B cell (primary cell): ENCODE results near the gene CD93. TPM values are rescaled to one million over a fixed set of nuclear protein-coding genes. Genes with fewer than 3 reads are reported as not detected.

Experiments used
- ATAC-seq: fragments of 200-7000 bp; cut with Tn5 transposase; one replicate; pipeline ENCODE4 v1.10.0; 2021; ENCODE audit warnings: low read depth, mild to moderate bottlenecking, moderate number of reproducible peaks, moderate library complexity
- CTCF ChIA-PET: fragments of 350-600 bp; sonication (Branson Sonifier 250); formaldehyde crosslinking; loops from one replicate; lab custom pipeline; 2021; ENCODE audit warnings: antibody characterized with exemption, inconsistent platforms; lab: Charles Lee
- POLR2A ChIA-PET: fragments of 350-600 bp; sonication (Branson Sonifier 250); formaldehyde crosslinking; loops from one replicate; lab custom pipeline; 2021; ENCODE audit warnings: antibody characterized with exemption; lab: Charles Lee
- DNase-seq: peaks from one replicate; pipeline ENCODE4 v3.0.0; 2013
- H2AFZ ChIP-seq: 2 replicates; pipeline ENCODE4 v1.6.1; 2012; ENCODE audit warnings: mild to moderate bottlenecking, low read depth, low read length; ENCODE audit not compliant: insufficient read depth, poor library complexity, severe bottlenecking
- H3K27ac ChIP-seq, 2 donors: 1 replicate in 1 of 2; 2 replicates in 1 of 2; pipeline ENCODE4 v1.5.1; 2012 to 2013; ENCODE audit warnings: low read length in 2 of 2, mild to moderate bottlenecking in 2 of 2, moderate library complexity in 1 of 2
- H3K27me3 ChIP-seq, 4 experiments: fragments of 200-600 bp in 1 of 4; sonication (generic) in 1 of 4; replicated peaks in 1 of 4; 1 replicate in 2 of 4; 2 replicates in 2 of 4; pipeline versions ENCODE4 v1.6.1 to v1.7.0; 2013 to 2016; ENCODE audit warnings: low read length in 3 of 4, mild to moderate bottlenecking in 2 of 4, mixed read lengths in 1 of 4, moderate library complexity in 1 of 4; ENCODE audit not compliant: insufficient read depth in 4 of 4, control insufficient read depth in 3 of 4; ENCODE audit errors: control extremely low read depth in 1 of 4
- H3K36me3 ChIP-seq, 2 experiments: replicated peaks in 1 of 2; 1 replicate in 1 of 2; 2 replicates in 1 of 2; pipeline versions ENCODE4 v1.6.1 to v1.7.1; 2013; ENCODE audit warnings: low read length in 1 of 2; ENCODE audit not compliant: insufficient read depth in 2 of 2, control insufficient read depth in 1 of 2; ENCODE audit errors: control extremely low read depth in 1 of 2, extremely low read depth in 1 of 2
- H3K4me1 ChIP-seq, 2 donors: fragments of 200-600 bp in 1 of 2; sonication (generic) in 1 of 2; 1 replicate in 1 of 2; 2 replicates in 1 of 2; pipeline versions ENCODE4 v1.5.1 to v1.6.1; 2013 to 2017; ENCODE audit warnings: low read length in 2 of 2; ENCODE audit not compliant: control insufficient read depth in 2 of 2, insufficient read depth in 2 of 2
- H3K4me2 ChIP-seq: replicated peaks from 2 replicates; pipeline ENCODE3; 2012; ENCODE audit warnings: mild to moderate bottlenecking, low read depth, low read length; ENCODE audit not compliant: poor library complexity, severe bottlenecking
- H3K4me3 ChIP-seq, 5 experiments: fragments of 200-600 bp in 1 of 5; sonication (generic) in 1 of 5; 1 replicate in 3 of 5; 2 replicates in 2 of 5; pipeline versions ENCODE4 v1.5.1 to v1.7.0; 2011 to 2016; ENCODE audit warnings: low read length in 4 of 5, mild to moderate bottlenecking in 4 of 5, low read depth in 2 of 5, control low read depth in 1 of 5, moderate library complexity in 1 of 5; ENCODE audit not compliant: insufficient read depth in 1 of 5; ENCODE audit errors: control extremely low read depth in 1 of 5, extremely low read depth in 1 of 5
- H3K79me2 ChIP-seq: fragments of 200-600 bp; sonication (generic); one replicate; pipeline ENCODE4 v1.6.0; 2016; ENCODE audit warnings: low read length; ENCODE audit not compliant: control insufficient read depth, insufficient read depth
- H3K9ac ChIP-seq: fragments of 200-600 bp; sonication (generic); 2 replicates; pipeline ENCODE4 v1.6.1; 2017; ENCODE audit warnings: mild to moderate bottlenecking, low read length, moderate library complexity
- H3K9me3 ChIP-seq, 3 donors: one replicate each; pipeline versions ENCODE4 v1.6.1 to v1.7.1; 2013; ENCODE audit warnings: low read length in 2 of 3; ENCODE audit not compliant: control insufficient read depth in 2 of 3, insufficient read depth in 1 of 3; ENCODE audit errors: control extremely low read depth in 1 of 3
- H4K20me1 ChIP-seq: 2 replicates; pipeline ENCODE4 v1.6.0; 2012; ENCODE audit warnings: mild to moderate bottlenecking, low read length; ENCODE audit not compliant: insufficient read depth, control insufficient read depth, poor library complexity, severe bottlenecking
- H3K27ac Mint-ChIP-seq: one replicate; pipeline ENCODE4 v1.8.0; 2021; ENCODE audit warnings: mixed read lengths
- H3K27me3 Mint-ChIP-seq: one replicate; pipeline ENCODE4 v1.8.0; 2021; ENCODE audit warnings: mixed read lengths
- H3K4me1 Mint-ChIP-seq: one replicate; pipeline ENCODE4 v1.8.0; 2021; ENCODE audit warnings: mixed read lengths
- H3K4me3 Mint-ChIP-seq: one replicate; pipeline ENCODE4 v1.8.0; 2021; ENCODE audit warnings: mixed read lengths
- H3K9me3 Mint-ChIP-seq: one replicate; pipeline ENCODE4 v1.8.0; 2022; ENCODE audit warnings: mixed read lengths; ENCODE audit not compliant: insufficient read depth
- CTCF ChIP-seq: fragments of 200-600 bp; IDR thresholded peaks from one replicate; pipeline ENCODE4 v1.8.0; 2022; ENCODE audit warnings: antibody characterized with exemption, mild to moderate bottlenecking
- EZH2 ChIP-seq: IDR thresholded peaks from 2 replicates; pipeline ENCODE4 v1.6.1; 2012; ENCODE audit warnings: borderline replicate concordance, low read depth, mild to moderate bottlenecking, moderate library complexity, low read length; ENCODE audit not compliant: insufficient read depth, poor library complexity, severe bottlenecking
- WGBS: methylation state at CpG from one replicate; pipeline ENCODE4 v1.1.5; 2013; ENCODE audit warnings: missing lambda C conversion rate; ENCODE audit not compliant: insufficient coverage; 5-methylcytosine and 5-hydroxymethylcytosine counted together
- intact Hi-C: fragments of 100-400 bp; cut with micrococcal nuclease; formaldehyde crosslinking; loops from one replicate; pipeline ENCODE4 v1.10.0; 2022
- polyA plus RNA-seq: library from polyadenylated mRNA; depleted of rRNA; stranded (reverse); fragments of >200 nt; gene quantifications from 2 replicates; pipeline ENCODE4 v1.2.3, GENCODE V29; 2012
- total RNA-seq, 2 donors: library from RNA; stranded (reverse); fragments of 120-200 nt in 1 of 2; gene quantifications; 1 replicate in 1 of 2; 2 replicates in 1 of 2; pipeline versions ENCODE4 v1.2.3 to v1.2.4, GENCODE V29; 2013 to 2022

Gene CD93
- total and polyA plus RNA-seq, 2 donors (not counting 1 experiment from before 2014, with no cell fraction given) = 0.12 to 0.51 TPM

- Mint-ChIP-seq H3K27ac (no peak overlapping the region), H3K27me3 (peaks cover 47% of the 10 kb centered on the region), H3K4me1 (peaks cover 5% of the 10 kb centered on the region), H3K4me3 (no peak overlapping the region), H3K9me3 (no peaks in the 10 kb centered on the region)
- DNase-seq = no peak
- CTCF ChIA-PET = no interaction called here
- H3K4me1 ChIP-seq = peaks cover 3 to 4% of the 10 kb centered on the region in 2 donors
- H3K79me2 ChIP-seq = no peaks in the 10 kb centered on the region
- WGBS = 11% methylated on average over 92 of the region's 92 CpGs
- intact Hi-C loops = no loop called here
- no peak overlapping the region for H3K9ac ChIP-seq
- H3K27me3 ChIP-seq = peaks cover 0 to 52% (median 13%) of the 10 kb centered on the region in 4 experiments
- POLR2A ChIA-PET = no interaction called here
- peak overlapping the region; percentile 42 for H3K4me2 ChIP-seq
- no peak for ATAC-seq
- H3K9me3 ChIP-seq = peaks cover 0 to 13% (median 0%) of the 10 kb centered on the region in 3 donors
- no peaks in the 10 kb centered on the region for H3K36me3 ChIP-seq
- TF ChIP-seq CTCF = no peak
- TF ChIP-seq EZH2 = no peak
- no peaks in the 10 kb centered on the region for H4K20me1 ChIP-seq
- H2AFZ ChIP-seq = no peak overlapping the region
- peak overlapping the region in 1 of 5 experiments; percentile 36 for H3K4me3 ChIP-seq
- no peak overlapping the region for H3K27ac ChIP-seq
Observed at GRCh38 chr20:23048283-23049200, 37.6 kb downstream of the CD93 start.

GRCh38 chr20:23047738-23048214, 38.3 kb downstream of the CD93 start:
- no peak overlapping the region for H2AFZ ChIP-seq
- H3K9ac ChIP-seq = no peak overlapping the region

More at GRCh38 chr20:23047738-23048214, 38.3 kb downstream of the CD93 start:
- ChIA-PET CTCF (no interaction called here), POLR2A (no interaction called here)
- Histone ChIP-seq H3K27ac (no peak overlapping the region), H3K4me1 (peaks cover 3 to 4% of the 10 kb centered on the region in 2 donors), H3K36me3 (no peaks in the 10 kb centered on the region), H3K9me3 (peaks cover 0 to 13% (median 0%) of the 10 kb centered on the region in 3 donors), H3K4me3 (peak overlapping the region in 1 of 5 experiments; percentile 36), H4K20me1 (no peaks in the 10 kb centered on the region), H3K4me2 (peak overlapping the region; percentile 5), H3K79me2 (no peaks in the 10 kb centered on the region), H3K27me3 (peaks cover 0 to 52% (median 13%) of the 10 kb centered on the region in 4 experiments)
- 21% methylated on average over 47 of the region's 47 CpGs for WGBS
- no peaks in the 10 kb centered on the region for H3K9me3 Mint-ChIP-seq
- DNase-seq = no peak
- peaks cover 46% of the 10 kb centered on the region for H3K27me3 Mint-ChIP-seq
- intact Hi-C loops = no loop called here
- H3K4me1 Mint-ChIP-seq = peaks cover 5% of the 10 kb centered on the region
- H3K27ac Mint-ChIP-seq = no peak overlapping the region
- no peak for ATAC-seq
- no peak for TF ChIP-seq CTCF
- no peak for TF ChIP-seq EZH2
- H3K4me3 Mint-ChIP-seq = no peak overlapping the region
